GM19397 (cell line): ENCODE results near the gene POLR1F.
"Not testable (repeated sequence)": the region's sequence is repeated elsewhere in the genome, so short reads cannot be mapped to it uniquely, and the experiment has no call there.

Experiments
- ATAC-seq: cut with Tn5 transposase; IDR thresholded peaks from one replicate; pipeline ENCODE4 v1.9.1; 2021; ENCODE audit warnings: mild to moderate bottlenecking, moderate library complexity; ENCODE audit not compliant: unreplicated experiment

The POLR1F gene

GRCh38 chr7:19708397-19709248 is at the start of gene POLR1F:
Gene POLR1F (minus strand): TSS chr7:19709037. CDS start chr7:19709016, 21 bp downstream.
- peak; percentile 99 for ATAC-seq

GRCh38 chr7:19754521-19755116 is 45.8 kb upstream of the POLR1F start:
- ATAC-seq, result no peak

- ATAC-seq, result no peak
Observed at GRCh38 chr7:19752020-19752419, 43.2 kb upstream of the POLR1F start.

- ATAC-seq, result no peak
Observed at GRCh38 chr7:19749658-19750057, 40.8 kb upstream of the POLR1F start.

GRCh38 chr7:19747740-19748339 is 39.0 kb upstream of the POLR1F start:
- ATAC-seq, result no peak

GRCh38 chr7:19744075-19744474 is 35.2 kb upstream of the POLR1F start:
- ATAC-seq, result no peak

- no peak for ATAC-seq
Observed at GRCh38 chr7:19728716-19729115, 19.9 kb upstream of the POLR1F start.

- ATAC-seq, result no peak
Observed at GRCh38 chr7:19725770-19726169, 16.9 kb upstream of the POLR1F start.

GRCh38 chr7:19715499-19715898 is 6.7 kb upstream of the POLR1F start:
- ATAC-seq, result no peak

GRCh38 chr7:19713676-19714075 is 4.8 kb upstream of the POLR1F start:
- no peak for ATAC-seq

GRCh38 chr7:19709249-19709578 is 377 bp upstream of the POLR1F start:
- ATAC-seq, result no peak

- ATAC-seq, result no peak
Observed at GRCh38 chr7:19707240-19707639, 1.6 kb downstream of the POLR1F start.

- ATAC-seq, result no peak
Observed at GRCh38 chr7:19705663-19706062, 3.2 kb downstream of the POLR1F start.

GRCh38 chr7:19701471-19701870 is 7.4 kb downstream of the POLR1F start:
- no peak for ATAC-seq

GRCh38 chr7:19700936-19701335 is 7.9 kb downstream of the POLR1F start:
- ATAC-seq, result no peak

GRCh38 chr7:19698331-19698730 is 10.5 kb downstream of the POLR1F start:
- no peak for ATAC-seq

GRCh38 chr7:19696926-19697325 is 11.9 kb downstream of the POLR1F start:
- no peak for ATAC-seq

- no peak for ATAC-seq
Observed at GRCh38 chr7:19692111-19692828, 16.6 kb downstream of the POLR1F start.

GRCh38 chr7:19690736-19691135 is 18.1 kb downstream of the POLR1F start:
- no peak for ATAC-seq

- not testable (repeated sequence) for ATAC-seq
Observed at GRCh38 chr7:19689130-19689529, 19.7 kb downstream of the POLR1F start.

- ATAC-seq, result no peak
Observed at GRCh38 chr7:19681596-19681995, 27.2 kb downstream of the POLR1F start.
